Measurements from ENCODE around the gene TRMT10A.
"Not testable (repeated sequence)": the region's sequence is repeated elsewhere in the genome, so short reads cannot be mapped to it uniquely, and the experiment has no call there.

TRMT10A gene

DNA sequence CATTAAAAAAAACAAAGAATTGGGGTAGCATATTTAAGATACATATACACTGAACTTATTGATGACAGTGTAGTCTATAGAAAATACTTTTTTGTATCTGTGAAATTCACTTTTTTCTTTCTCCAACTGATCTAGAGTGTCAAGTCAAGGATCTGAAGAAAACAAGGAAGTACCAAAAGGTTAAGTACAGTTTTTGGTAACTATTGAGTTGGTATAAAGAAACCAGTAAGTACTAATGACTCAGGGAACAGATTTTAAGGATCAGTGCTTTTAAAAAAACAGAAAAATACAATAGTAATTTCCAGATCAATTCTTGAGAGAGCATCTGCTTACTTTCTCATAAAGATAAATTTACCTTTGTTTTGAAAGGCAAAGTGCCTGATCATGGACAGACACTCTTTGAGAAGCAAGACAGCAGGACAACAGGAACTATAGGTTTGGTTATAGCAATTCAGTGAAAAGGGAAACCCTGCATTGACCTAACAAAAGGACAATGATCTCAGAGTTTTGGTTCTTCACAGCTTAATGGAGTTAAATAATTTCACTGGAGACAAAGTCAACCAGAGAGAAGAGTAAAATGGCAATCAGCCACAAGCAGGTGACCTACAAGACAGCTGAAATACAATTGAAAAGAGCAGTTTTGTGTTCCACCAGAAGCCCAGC, 23.4 kb downstream of the TRMT10A start:
- DNase-seq: peak in 1 of 2 donors; percentile 1

- no peak for DNase-seq
Measured at GRCh38 chr4:99537674-99538073, 26.2 kb downstream of the TRMT10A start.

DNA sequence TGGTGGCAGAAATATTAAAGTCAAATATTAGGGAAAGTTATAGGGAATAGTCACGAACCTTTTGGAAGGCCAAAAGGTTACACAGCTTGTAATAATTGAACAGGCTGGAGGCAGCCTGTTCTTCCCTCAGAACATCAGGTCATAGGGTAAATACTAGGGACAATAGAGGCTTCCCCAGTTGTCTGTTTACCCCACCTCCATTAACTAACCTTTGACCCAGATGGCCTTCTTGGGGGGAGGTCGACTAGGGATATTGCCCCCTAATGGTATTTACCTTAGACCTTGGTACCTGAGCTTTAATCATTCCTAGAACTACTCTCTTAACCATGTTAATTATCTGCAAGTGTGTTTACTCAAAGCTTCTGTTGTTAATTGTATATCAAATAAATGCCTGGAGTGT, 27.0 kb downstream of the TRMT10A start:
- DNase-seq: no peak

DNA sequence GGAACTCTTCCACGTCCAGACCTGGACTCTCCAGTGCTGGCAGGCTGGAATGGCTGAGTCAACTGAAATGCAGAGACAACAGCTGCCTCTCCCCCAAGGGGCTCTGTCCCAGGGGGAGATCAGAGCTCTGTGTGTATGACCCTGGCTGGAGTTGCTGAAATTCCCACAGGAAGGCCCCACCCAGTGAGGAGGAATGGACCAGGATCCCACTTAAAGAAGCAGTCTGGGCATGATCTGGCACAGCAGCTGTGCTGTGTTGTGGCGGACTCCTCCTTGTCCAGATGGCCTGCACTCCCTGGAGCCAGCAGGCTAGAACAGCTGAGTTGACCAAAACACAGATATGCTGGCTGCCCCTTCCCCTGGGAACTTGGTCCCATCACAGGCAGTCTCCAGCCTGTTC, 27.6 kb downstream of the TRMT10A start:
- DNase-seq: no peak

DNA sequence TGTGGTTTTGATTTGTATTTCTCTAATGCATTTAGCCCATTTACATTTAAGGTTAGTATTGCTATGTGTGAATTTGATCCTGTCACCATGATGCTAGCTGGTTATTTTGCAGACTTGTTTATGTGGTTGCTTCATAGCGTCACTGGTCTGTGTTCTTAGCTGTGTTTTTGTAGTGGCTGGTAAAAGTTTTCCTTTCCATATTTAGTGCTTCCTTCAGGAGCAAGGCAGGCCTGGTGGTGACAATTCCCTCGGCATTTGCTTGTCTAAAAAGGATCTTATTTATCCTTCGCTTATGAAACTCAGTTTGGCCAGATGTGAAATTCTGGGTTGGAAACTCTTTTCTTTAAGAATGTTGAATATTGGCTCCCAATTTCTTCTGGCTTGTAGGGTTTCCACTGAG, 29.1 kb downstream of the TRMT10A start:
- DNase-seq: not testable (repeated sequence)

DNA sequence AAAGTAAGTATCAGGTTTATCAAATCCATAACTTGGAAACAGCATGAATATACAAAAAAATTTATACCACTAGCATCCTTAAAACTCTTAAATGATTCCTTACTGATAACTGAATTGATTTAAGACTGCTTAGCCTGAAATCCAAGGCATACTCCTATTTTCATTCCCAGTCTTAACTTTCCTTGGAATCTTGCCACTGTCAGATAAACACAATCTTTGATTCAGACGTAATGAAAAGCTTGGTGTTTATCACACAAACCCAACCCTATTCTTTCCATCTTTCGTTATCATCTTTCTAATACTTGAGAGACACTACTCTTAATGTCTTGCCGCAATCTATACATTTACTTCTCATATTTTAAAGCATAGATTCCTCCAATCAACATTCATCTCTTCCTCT, 33.9 kb downstream of the TRMT10A start:
- no peak for DNase-seq

GRCh38 chr4:99529228-99529627, 34.6 kb downstream of the TRMT10A start:
- DNase-seq: peak in 1 of 2 donors; percentile 6

- DNase-seq: peak; percentile 41 to 51
Measured at GRCh38 chr4:99518601-99519295, 45.1 kb downstream of the TRMT10A start.

GRCh38 chr4:99510721-99511120, 53.1 kb downstream of the TRMT10A start, which contains the start of gene C4orf17:
TSS of gene C4orf17 (plus strand) at chr4:99511021. CDS start at chr4:99513082, 2,061 bp downstream.
- no peak for DNase-seq

DNA sequence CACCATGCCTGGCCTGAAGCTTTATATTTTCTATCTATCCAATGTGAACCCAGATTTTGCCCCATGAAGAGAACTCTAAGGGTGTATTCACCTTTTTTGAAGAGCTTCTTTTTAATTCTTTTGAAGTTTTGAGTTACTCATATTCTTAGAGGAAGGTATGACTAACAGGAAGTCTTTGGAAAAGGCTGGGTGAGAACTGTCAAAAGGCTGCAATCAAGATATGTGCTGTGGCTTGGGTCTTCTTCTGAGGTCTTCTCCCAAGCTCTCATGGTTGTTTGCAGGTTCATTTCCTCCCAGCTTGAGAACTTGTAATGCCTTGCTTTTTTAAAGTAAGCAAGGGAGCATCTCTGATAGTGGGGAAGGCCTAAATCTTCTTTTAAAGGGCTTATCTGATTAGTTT, 56.1 kb downstream of the TRMT10A start:
- DNase-seq: no peak

GRCh38 chr4:99507349-99507748, 56.5 kb downstream of the TRMT10A start:
- no peak for DNase-seq

- DNase-seq: no peak
Measured at GRCh38 chr4:99506781-99507180, 57.1 kb downstream of the TRMT10A start.

DNA sequence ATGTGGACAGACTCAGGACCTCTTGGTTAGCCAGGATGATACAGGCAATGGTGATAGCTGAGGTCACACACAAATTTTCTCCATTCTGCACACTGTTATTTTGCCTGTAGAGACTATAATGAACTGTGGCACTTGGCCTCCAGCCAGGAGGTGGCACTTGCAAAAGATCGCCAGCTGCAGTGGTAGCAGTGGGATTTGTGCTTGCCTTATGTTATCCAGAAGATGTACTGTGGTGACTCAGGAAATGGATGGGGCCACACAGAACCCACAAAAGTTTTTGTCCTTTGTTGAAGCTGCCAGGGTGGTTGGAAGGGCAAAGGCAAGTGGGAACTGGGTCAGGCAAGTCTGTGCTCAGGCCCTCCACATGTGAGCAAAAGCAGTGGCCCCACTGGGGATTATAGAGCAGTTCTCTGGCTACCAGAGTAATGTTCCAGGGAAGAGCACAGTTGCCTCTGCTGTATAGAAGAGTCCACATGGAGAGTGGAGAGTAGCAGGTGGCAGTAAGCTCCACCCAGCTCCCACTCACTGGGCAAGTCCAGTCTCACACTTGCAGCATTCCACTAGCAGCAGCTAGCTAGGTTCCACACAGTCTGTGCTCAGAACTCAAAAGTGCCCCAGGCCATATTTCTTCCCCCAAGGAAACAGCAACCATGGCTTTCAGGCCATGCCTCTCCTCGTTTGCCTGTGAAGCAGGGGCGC, 58.9 kb downstream of the TRMT10A start:
- no peak for DNase-seq

Data from inflammatory macrophage treated with lipopolysaccharide for 1 hour (primary cell).